Right cardiac atrium (tissue), 5 donors: ENCODE results near the gene RBM46. TPM values are rescaled to one million over a fixed set of nuclear protein-coding genes. Genes with fewer than 3 reads are reported as not detected.

Source experiments
- polyA plus RNA-seq: library from polyadenylated mRNA; stranded (reverse); fragments of 200-250 nt; gene quantifications from one replicate; pipeline ENCODE4 v1.2.3, GENCODE V29; 2013
- total RNA-seq, 4 donors: library from RNA; stranded (reverse); fragmentation: NEBNext Ultra II Directional; extraction: Animal tissue kit (Norgen Biotek cat#: 25700); gene quantifications; one replicate each; pipeline ENCODE4 v1.2.1, GENCODE V29; 2021
- donor health status: healthy with polysubstance abuse.
- donor health status: DM: no; HTN: yes; CAD: no.
- donor health status: DM: no; HTN: no; CAD: no.
- donor health status: DM: no; HTN: yes; CAD: no; lungs with severe emphysema.
- donor health status: DM: yes; HTN: yes; CAD: no.

The RBM46 gene
- total and polyA plus RNA-seq, 5 donors: not detected

Other genes with a start within 250 kb of the RBM46 start
- 10 to 100 TPM; 42.5 to 53.0 (median 50.8) TPM for gene PLRG1, start 230.9 kb upstream of the RBM46 start, total RNA-seq
- gene PLRG1, start 230.9 kb upstream of the RBM46 start, polyA plus RNA-seq: 24.6 TPM
- 1 to 10 TPM in 1 of 4 donors, not detected in 3; 1.8 TPM for gene FGB, start 218.3 kb upstream of the RBM46 start, total RNA-seq
- gene FGB, start 218.3 kb upstream of the RBM46 start, polyA plus RNA-seq: 0.38 TPM
- gene FGA, start 190.5 kb upstream of the RBM46 start, total RNA-seq: 1 to 10 TPM in 1 of 4 donors, not detected in 3; 2.1 TPM
- 0.32 TPM for gene FGA, start 190.5 kb upstream of the RBM46 start, polyA plus RNA-seq
- 1 to 10 TPM in 1 of 4 donors, not detected in 3; 1.8 TPM for gene FGG, start 168.6 kb upstream of the RBM46 start, total RNA-seq
- 0.45 TPM for gene FGG, start 168.6 kb upstream of the RBM46 start, polyA plus RNA-seq
- under 1 TPM in 1 of 4 donors, not detected in 3; 0.06 TPM for gene LRAT, start 37.3 kb upstream of the RBM46 start, total RNA-seq
- 0.02 TPM for gene LRAT, start 37.3 kb upstream of the RBM46 start, polyA plus RNA-seq